ENCODE measurements around the gene TP53AIP1.

Gene TP53AIP1

GRCh38 chr11:128904656-128905344 is 37.9 kb downstream of the TP53AIP1 start:
- no peak for DNase-seq

- DNase-seq = no peak
These were observed 38.4 kb downstream of the TP53AIP1 start for GRCh38 chr11:128904303-128904655.

- no peak for DNase-seq
These were observed 39.2 kb downstream of the TP53AIP1 start for GRCh38 chr11:128903248-128904061.

GRCh38 chr11:128902515-128903066 is 40.1 kb downstream of the TP53AIP1 start:
- no peak for DNase-seq

GRCh38 chr11:128901653-128902514 is 40.8 kb downstream of the TP53AIP1 start:
- DNase-seq = no peak

GRCh38 chr11:128900468-128900867 is 42.2 kb downstream of the TP53AIP1 start:
- DNase-seq = no peak

GRCh38 chr11:128898580-128899344 is 43.9 kb downstream of the TP53AIP1 start:
- no peak for DNase-seq

GRCh38 chr11:128897826-128898225 is 44.8 kb downstream of the TP53AIP1 start:
- no peak for DNase-seq

GRCh38 chr11:128896356-128896755 is 46.3 kb downstream of the TP53AIP1 start:
- no peak for DNase-seq

GRCh38 chr11:128895526-128895925 is 47.1 kb downstream of the TP53AIP1 start:
- no peak for DNase-seq

- no peak for DNase-seq
These were observed 48.0 kb downstream of the TP53AIP1 start for GRCh38 chr11:128894685-128895084.

- DNase-seq = no peak
These were observed 48.4 kb downstream of the TP53AIP1 start for GRCh38 chr11:128894286-128894681.

GRCh38 chr11:128893578-128894285 is 48.9 kb downstream of the TP53AIP1 start:
- no peak for DNase-seq

GRCh38 chr11:128892866-128893565 is 49.7 kb downstream of the TP53AIP1 start:
- DNase-seq = no peak

GRCh38 chr11:128891913-128892398 is 50.7 kb downstream of the TP53AIP1 start:
- no peak for DNase-seq

- DNase-seq = peak; percentile 14
These were observed 51.9 kb downstream of the TP53AIP1 start, which contains the start of gene KCNJ5 for GRCh38 chr11:128890543-128891368. TSS of gene KCNJ5 (plus strand) at chr11:128891356. CDS start at chr11:128911274, 19,918 bp downstream.

GRCh38 chr11:128890216-128890542 is 52.5 kb downstream of the TP53AIP1 start:
- DNase-seq = no peak

GRCh38 chr11:128889657-128890213 is 52.9 kb downstream of the TP53AIP1 start:
- DNase-seq = no peak

Data from CD4-positive, alpha-beta T cell treated with Interleukin-6 for 4 hours (primary cell).